IPS-18a (cell line): ENCODE results near the gene HCRTR2.
"Not testable (repeated sequence)": the region's sequence is repeated elsewhere in the genome, so short reads cannot be mapped to it uniquely, and the experiment has no call there.

Experiments
- H3K27ac ChIP-seq: one replicate; pipeline ENCODE4 v1.5.1; 2013; ENCODE audit warnings: low read length
- H3K27me3 ChIP-seq: one replicate; pipeline ENCODE4 v1.6.1; 2013; ENCODE audit warnings: mild to moderate bottlenecking, low read length; ENCODE audit not compliant: control insufficient read depth, insufficient read depth
- H3K36me3 ChIP-seq: one replicate; pipeline ENCODE4 v1.6.1; 2013; ENCODE audit warnings: low read depth, low read length; ENCODE audit not compliant: control insufficient read depth
- H3K4me1 ChIP-seq: one replicate; pipeline ENCODE4 v1.6.1; 2013; ENCODE audit warnings: low read depth, low read length; ENCODE audit not compliant: control insufficient read depth
- H3K4me3 ChIP-seq: one replicate; pipeline ENCODE4 v1.5.1; 2013; ENCODE audit warnings: low read length
- H3K9ac ChIP-seq: one replicate; pipeline ENCODE4 v1.6.1; 2013; ENCODE audit warnings: mild to moderate bottlenecking, low read length, moderate library complexity
- H3K9me3 ChIP-seq: one replicate; pipeline ENCODE4 v1.6.1; 2013; ENCODE audit warnings: low read depth, low read length; ENCODE audit not compliant: control insufficient read depth

Gene HCRTR2

DNA sequence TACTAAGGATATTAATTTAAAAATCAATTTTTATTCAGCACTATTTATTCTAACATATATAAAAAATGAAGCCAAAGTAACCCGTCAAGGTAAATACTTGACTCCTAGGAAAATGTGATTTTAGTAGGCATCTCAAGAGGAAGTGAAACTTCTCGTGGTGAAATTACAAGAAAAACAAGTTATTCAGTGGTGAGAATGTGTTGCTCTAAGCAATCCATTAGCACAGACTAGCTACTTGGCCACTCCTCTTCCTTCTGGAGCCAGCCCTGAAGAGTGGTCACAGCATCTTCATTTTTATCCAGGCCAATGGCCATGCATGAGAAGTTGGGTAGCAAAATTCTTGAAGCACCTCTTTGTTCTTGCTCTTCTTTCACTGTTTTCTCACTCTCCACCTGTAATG, 112.5 kb downstream of the HCRTR2 start:
- Histone ChIP-seq H3K27me3 (no peaks in the 10 kb centered on the region), H3K27ac (no peak overlapping the region), H3K9ac (no peak overlapping the region), H3K4me1 (no peaks in the 10 kb centered on the region), H3K36me3 (no peaks in the 10 kb centered on the region), H3K9me3 (no peaks in the 10 kb centered on the region), H3K4me3 (no peak overlapping the region)

DNA sequence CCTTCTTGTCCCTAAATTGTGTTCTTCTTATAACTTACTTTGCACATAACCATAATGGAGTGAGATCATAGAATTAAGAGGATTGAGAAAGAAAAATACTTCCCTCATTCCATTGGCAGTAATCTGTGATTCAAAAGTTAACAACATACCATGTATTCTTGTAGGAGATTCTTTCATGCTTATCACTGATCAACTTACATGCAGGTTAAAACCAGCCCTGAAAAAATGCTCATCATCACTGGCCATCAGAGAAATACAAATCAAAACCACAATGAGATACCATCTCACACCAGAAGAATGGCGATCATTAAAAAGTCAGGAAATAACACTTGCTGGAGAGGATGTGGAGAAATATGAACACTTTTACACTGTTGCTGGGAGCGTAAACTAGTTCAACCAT, 116.4 kb downstream of the HCRTR2 start:
- Histone ChIP-seq H3K4me3 (no peak overlapping the region), H3K27ac (no peak overlapping the region)

GRCh38 chr6:55293116-55293515, 118.8 kb downstream of the HCRTR2 start:
- no peak overlapping the region for H3K9ac ChIP-seq
- H3K27me3 ChIP-seq, result no peaks in the 10 kb centered on the region

More for the DNA sequence above, 116.4 kb downstream of the HCRTR2 start:
- no peaks in the 10 kb centered on the region for H3K9me3 ChIP-seq
- no peaks in the 10 kb centered on the region for H3K36me3 ChIP-seq
- H3K4me1 ChIP-seq, result no peaks in the 10 kb centered on the region
- H3K27me3 ChIP-seq, result no peaks in the 10 kb centered on the region
- no peak overlapping the region for H3K9ac ChIP-seq

GRCh38 chr6:55297214-55297613, 122.9 kb downstream of the HCRTR2 start:
- H3K9ac ChIP-seq, H3K27ac ChIP-seq, H3K4me1 ChIP-seq, H3K4me3 ChIP-seq, H3K27me3 ChIP-seq, H3K9me3 ChIP-seq, H3K36me3 ChIP-seq: not testable (repeated sequence)

More at GRCh38 chr6:55293116-55293515, 118.8 kb downstream of the HCRTR2 start:
- no peaks in the 10 kb centered on the region for H3K36me3 ChIP-seq
- no peaks in the 10 kb centered on the region for H3K4me1 ChIP-seq
- no peaks in the 10 kb centered on the region for H3K9me3 ChIP-seq
- H3K4me3 ChIP-seq, result no peak overlapping the region
- H3K27ac ChIP-seq, result no peak overlapping the region

- Histone ChIP-seq H3K9ac (no peak overlapping the region), H3K4me3 (no peak overlapping the region), H3K36me3 (no peaks in the 10 kb centered on the region), H3K4me1 (no peaks in the 10 kb centered on the region), H3K9me3 (no peaks in the 10 kb centered on the region), H3K27ac (no peak overlapping the region), H3K27me3 (no peaks in the 10 kb centered on the region)
These were observed 125.1 kb downstream of the HCRTR2 start for GRCh38 chr6:55299286-55299985.

DNA sequence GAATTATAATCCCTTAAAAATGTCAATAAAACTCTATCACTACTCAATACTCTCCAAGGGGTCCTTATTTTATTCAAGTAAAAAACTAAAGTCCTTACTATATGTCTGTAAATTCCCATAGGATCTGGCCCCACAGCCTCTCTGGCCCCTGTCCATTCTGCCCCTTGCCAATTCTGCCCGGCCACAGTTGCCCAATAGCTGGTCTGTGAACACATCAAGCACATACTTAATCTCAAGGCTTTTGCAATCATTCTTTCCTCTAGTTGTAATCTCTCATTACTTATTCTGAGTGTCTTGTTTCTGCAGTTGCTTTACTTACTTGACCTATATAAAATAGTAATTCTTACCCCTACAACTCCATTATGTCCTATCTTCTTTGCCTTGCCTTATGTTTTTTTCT, 130.4 kb downstream of the HCRTR2 start:
- Histone ChIP-seq H3K36me3 (no peaks in the 10 kb centered on the region), H3K9ac (no peak overlapping the region), H3K27ac (no peak overlapping the region), H3K9me3 (no peaks in the 10 kb centered on the region), H3K27me3 (no peaks in the 10 kb centered on the region), H3K4me3 (no peak overlapping the region), H3K4me1 (no peaks in the 10 kb centered on the region)

DNA sequence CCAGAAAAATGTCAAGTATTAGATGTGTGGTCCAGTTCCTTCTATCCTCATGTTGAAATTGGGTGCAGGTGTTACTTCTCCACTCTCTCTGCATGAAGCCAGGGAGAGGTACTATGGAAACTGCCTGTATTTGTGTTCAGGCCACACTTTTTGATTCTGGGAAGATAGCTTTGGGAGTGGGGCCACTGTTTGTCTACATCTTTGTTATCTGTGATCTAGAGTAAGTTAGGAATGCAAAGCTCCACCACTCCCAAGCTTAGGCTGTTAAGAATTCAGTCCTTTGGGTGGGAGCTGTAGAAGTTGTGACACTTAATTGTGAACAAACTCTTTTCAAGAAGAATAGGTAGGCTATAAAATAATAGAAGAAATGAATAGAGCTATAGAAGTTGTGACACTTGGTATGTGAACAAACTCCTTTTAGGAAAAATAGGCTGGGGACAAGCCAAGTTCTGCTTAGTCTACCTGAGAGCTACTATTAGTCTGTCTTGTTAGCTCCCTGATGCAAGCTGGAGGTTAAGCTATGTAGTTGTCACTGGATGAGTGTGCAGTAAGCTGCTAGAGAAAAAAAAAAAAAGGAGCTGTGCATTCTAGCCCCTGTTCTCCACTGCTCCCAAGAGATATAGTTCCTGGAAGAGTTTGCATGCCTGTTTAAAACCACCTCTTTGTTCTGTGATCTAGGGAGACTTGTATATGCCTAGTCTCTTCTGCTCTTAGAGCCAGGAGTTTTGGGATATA, 145.8 kb downstream of the HCRTR2 start:
- H3K27me3 ChIP-seq, result no peaks in the 10 kb centered on the region
- no peaks in the 10 kb centered on the region for H3K9me3 ChIP-seq

DNA sequence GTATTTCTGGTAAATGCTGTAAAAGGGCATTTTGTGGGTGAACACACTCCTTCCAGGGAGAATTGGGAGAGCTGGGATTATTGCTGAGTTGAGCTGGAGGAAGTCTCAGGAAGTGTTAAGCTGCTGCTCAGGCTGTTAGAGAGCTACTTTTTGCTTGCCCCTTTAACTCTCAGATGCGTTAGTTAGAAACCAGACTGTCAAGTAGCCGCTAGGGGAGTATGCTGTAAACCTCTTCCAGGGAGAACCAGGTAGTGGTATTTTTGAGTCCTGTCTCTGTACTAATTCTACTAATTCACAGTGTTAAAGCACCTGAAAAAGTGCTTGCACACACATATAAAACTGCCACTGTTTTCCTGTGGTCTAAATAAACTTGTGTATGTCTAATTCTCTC, 146.4 kb downstream of the HCRTR2 start:
- Histone ChIP-seq H3K27me3 (no peaks in the 10 kb centered on the region), H3K9me3 (no peaks in the 10 kb centered on the region), H3K9ac (no peak overlapping the region), H3K4me1 (no peaks in the 10 kb centered on the region), H3K4me3 (no peak overlapping the region), H3K27ac (no peak overlapping the region), H3K36me3 (no peaks in the 10 kb centered on the region)

More for the DNA sequence above, 145.8 kb downstream of the HCRTR2 start:
- no peaks in the 10 kb centered on the region for H3K4me1 ChIP-seq
- H3K27ac ChIP-seq, result no peak overlapping the region
- H3K36me3 ChIP-seq, result no peaks in the 10 kb centered on the region
- no peak overlapping the region for H3K4me3 ChIP-seq
- H3K9ac ChIP-seq, result no peak overlapping the region

- Histone ChIP-seq H3K4me3 (no peak within 1 kb of the TSS), H3K9ac (no peak within 1 kb of the TSS), H3K4me1 (no peaks in the 10 kb centered on the region), H3K9me3 (no peaks in the 10 kb centered on the region), H3K36me3 (no peaks in the 10 kb centered on the region), H3K27ac (no peak within 1 kb of the TSS), H3K27me3 (no peaks in the 10 kb centered on the region)
These were observed 152.9 kb downstream of the HCRTR2 start, which contains the start of gene GFRAL for GRCh38 chr6:55327169-55327568. Gene GFRAL (plus strand): TSS chr6:55327469. CDS start chr6:55327555, 86 bp downstream.
